ENCODE results near the gene ATG7. TPM values are rescaled to one million over a fixed set of nuclear protein-coding genes. Genes with fewer than 3 reads are reported as not detected.
"Not testable (repeated sequence)": the region's sequence is repeated elsewhere in the genome, so short reads cannot be mapped to it uniquely, and the experiment has no call there.

The ATG7 gene
- total RNA-seq, 1 experiment from 2014 or later = 29.3 TPM

DNA sequence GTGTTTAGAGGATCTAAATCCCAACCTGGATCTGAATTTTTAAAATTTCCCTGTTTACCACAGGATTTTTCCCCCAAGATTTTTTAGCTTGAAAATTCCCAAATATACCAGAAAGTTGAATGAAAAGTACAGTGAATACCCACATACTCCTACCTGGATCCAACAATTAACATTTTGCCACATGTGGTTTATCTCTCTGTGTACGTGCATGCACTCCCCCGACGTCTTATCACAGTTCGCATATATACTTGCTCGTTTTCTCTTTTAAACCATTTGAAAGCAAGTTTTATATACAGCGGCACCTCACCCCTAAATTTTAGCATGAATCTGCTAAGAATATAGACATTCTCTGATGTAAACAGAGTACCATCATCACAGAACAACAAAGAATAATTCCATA is 165.3 kb downstream of the ATG7 start (continued):
- TF ChIP-seq SIN3A (IDR thresholded peaks at IDR 0.05; ENCODE audit: low read depth) (no peak), JUND (IDR thresholded peaks at IDR 0.05) (no peak), CBX3 (IDR thresholded peaks at IDR 0.05; ENCODE audit: low read depth) (no peak), ZFX (IDR thresholded peaks at IDR 0.05) (no peak), EZH2 (IDR thresholded peaks at IDR 0.05) (no peak), ELF1 (IDR thresholded peaks at IDR 0.05; ENCODE audit: borderline replicate concordance, low read depth) (no peak), POLR2A (IDR thresholded peaks at IDR 0.05; ENCODE audit: borderline replicate concordance, extremely low read depth, insufficient read depth, insufficient read length) (no peak), MAX (IDR thresholded peaks at IDR 0.05) (no peak), EGR1 (IDR thresholded peaks at IDR 0.05; ENCODE audit: low read depth) (no peak)
- TF ChIP-seq, protein P1, sequence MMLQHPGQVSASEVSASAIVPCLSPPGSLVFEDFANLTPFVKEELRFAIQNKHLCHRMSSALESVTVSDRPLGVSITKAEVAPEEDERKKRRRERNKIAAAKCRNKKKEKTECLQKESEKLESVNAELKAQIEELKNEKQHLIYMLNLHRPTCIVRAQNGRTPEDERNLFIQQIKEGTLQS (IDR thresholded peaks at IDR 0.05) = no peak

DNA sequence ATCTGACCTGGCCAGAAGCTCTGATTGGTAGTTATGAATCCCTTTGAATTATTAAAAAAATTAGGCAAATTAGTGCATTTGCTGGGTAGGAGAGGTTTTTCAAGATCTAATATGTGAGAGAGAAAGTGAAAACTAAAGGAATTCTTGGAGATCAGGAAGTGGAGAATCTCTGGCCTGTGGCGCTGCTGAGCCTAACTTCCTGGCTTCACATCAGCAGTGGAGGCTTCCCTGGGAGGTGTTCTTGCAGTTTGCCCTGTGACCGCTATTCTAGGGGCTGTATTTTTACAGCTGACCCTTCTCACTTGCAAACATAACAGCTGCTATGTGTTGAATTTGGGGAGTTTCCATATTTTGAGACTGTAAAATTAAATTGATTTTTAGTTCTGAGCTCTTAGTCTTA is 166.4 kb downstream of the ATG7 start:
- H3K4me1 ChIP-seq (ENCODE audit: control insufficient read depth in 1 of 2, insufficient read depth in 2 of 2, low read length in 2 of 2) = no peaks in the 10 kb centered on the region
- BruUV-seq (replicated peaks) = no TSS peak
- POLR2A ChIA-PET = no interaction called here
- ATAC-seq (no peak), DNase-seq (ENCODE audit: low read depth, low spot score) (no peak)
- RAD21 ChIA-PET (ENCODE audit: low non-redundant PET in 1 of 2, low total read pairs in 2 of 2, uncharacterized antibody in 2 of 2, unreplicated experiment in 2 of 2) = no interaction called here
- H4K20me1 ChIP-seq (ENCODE audit: insufficient read depth) = no peaks in the 10 kb centered on the region; the same call in 1 of the 2 replicates
- CTCF ChIA-PET = no interaction called here
- H3K9me3 ChIP-seq (ENCODE audit: control insufficient read depth in 1 of 2, insufficient read depth in 1 of 2, low read depth in 1 of 2, low read length in 2 of 2) = no peaks in the 10 kb centered on the region
- no peak overlapping the region for H3K4me3 ChIP-seq (replicated peaks in 1 of 2; ENCODE audit: low read depth in 1 of 2, low read length in 2 of 2)
- H3K4me2 ChIP-seq (ENCODE audit: low read length) = no peak overlapping the region
- no peaks in the 10 kb centered on the region for H3K27me3 ChIP-seq (ENCODE audit: insufficient read depth, low read length)
- H3K9me2 ChIP-seq (ENCODE audit: insufficient read depth) = no peaks in the 10 kb centered on the region
- intact Hi-C loops (cut with micrococcal nuclease) = no loop called here
- TF ChIP-seq ZBTB33 (IDR thresholded peaks at IDR 0.05; ENCODE audit: extremely low read depth, insufficient replicate concordance, low read length) = no peak
- H3K79me2 ChIP-seq (ENCODE audit: insufficient read depth, low read length) = no peaks in the 10 kb centered on the region
- no peak overlapping the region for H3K9ac ChIP-seq (ENCODE audit: low read length)
- H2AFZ ChIP-seq (ENCODE audit: low read depth, low read length, poor library complexity, severe bottlenecking) = no peak overlapping the region
- H3K27ac ChIP-seq (ENCODE audit: low read depth, low read length) = no peak overlapping the region
- H3K36me3 ChIP-seq (ENCODE audit: control insufficient read depth in 1 of 2, insufficient read depth in 2 of 2, low read length in 2 of 2) = no peaks in the 10 kb centered on the region

DNA sequence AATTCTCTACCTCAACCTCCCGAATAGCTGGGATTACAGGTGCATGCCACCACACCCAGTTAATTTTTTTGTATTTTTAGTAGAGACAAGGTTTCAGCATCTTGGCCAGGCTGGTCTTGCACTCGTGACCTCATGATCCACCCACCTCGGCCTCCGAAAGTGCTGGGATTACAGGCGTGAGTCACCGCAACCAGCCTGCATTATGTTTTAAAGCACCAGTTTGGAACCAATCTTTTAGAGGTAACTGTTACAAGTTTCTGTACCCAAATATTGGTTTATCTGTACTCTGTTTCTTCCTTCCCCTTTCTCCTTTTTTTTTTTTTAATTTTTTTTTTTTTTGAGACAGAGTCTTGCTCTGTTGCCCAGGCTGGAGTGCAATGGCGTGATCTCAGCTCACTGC is 169.1 kb downstream of the ATG7 start:
- DNase-seq (ENCODE audit: low read depth, low spot score); BruUV-seq (replicated peaks); H3K79me2 ChIP-seq (ENCODE audit: insufficient read depth, low read length); H3K4me2 ChIP-seq (ENCODE audit: low read length); H2AFZ ChIP-seq (ENCODE audit: low read depth, low read length, poor library complexity, severe bottlenecking); H3K9ac ChIP-seq (ENCODE audit: low read length); H3K4me3 ChIP-seq (replicated peaks in 1 of 2; ENCODE audit: low read depth in 1 of 2, low read length in 2 of 2); H3K27ac ChIP-seq (ENCODE audit: low read depth, low read length); H3K27me3 ChIP-seq (ENCODE audit: insufficient read depth, low read length); RAD21 ChIA-PET (ENCODE audit: low non-redundant PET in 1 of 2, low total read pairs in 2 of 2, uncharacterized antibody in 2 of 2, unreplicated experiment in 2 of 2); H3K4me1 ChIP-seq (ENCODE audit: control insufficient read depth in 1 of 2, insufficient read depth in 2 of 2, low read length in 2 of 2); H4K20me1 ChIP-seq (ENCODE audit: insufficient read depth); intact Hi-C loops (cut with micrococcal nuclease); H3K36me3 ChIP-seq (ENCODE audit: control insufficient read depth in 1 of 2, insufficient read depth in 2 of 2, low read length in 2 of 2); H3K9me3 ChIP-seq (ENCODE audit: control insufficient read depth in 1 of 2, insufficient read depth in 1 of 2, low read depth in 1 of 2, low read length in 2 of 2); CTCF ChIA-PET; ATAC-seq; H3K9me2 ChIP-seq (ENCODE audit: insufficient read depth); POLR2A ChIA-PET: not testable (repeated sequence)

All from HCT116 (cell line).